Calu3 (cell line): ENCODE results near the gene NDFIP2. TPM values are rescaled to one million over a fixed set of nuclear protein-coding genes. Genes with fewer than 3 reads are reported as not detected.

Source experiments
- BruUV-seq: library from RNA; stranded (reverse); fragments of 400-500 nt; replicated peaks from 2 replicates; lab custom pipeline; 2021; lab: Mats Ljungman, UMichigan
- CTCF ChIA-PET: fragments of 300-600 bp; sonication (Branson Sonifier 250); formaldehyde crosslinking; loops from one replicate; lab custom pipeline; 2022; ENCODE audit warnings: antibody characterized with exemption; lab: Charles Lee
- DNase-seq: peaks from one replicate; pipeline ENCODE4 v3.0.0; 2022
- H3K27ac Mint-ChIP-seq: one replicate; pipeline ENCODE4 v1.8.0; 2022; ENCODE audit warnings: mixed read lengths; ENCODE audit not compliant: unreplicated experiment
- H3K27me3 Mint-ChIP-seq: one replicate; pipeline ENCODE4 v1.8.0; 2022; ENCODE audit warnings: mixed read lengths; ENCODE audit not compliant: unreplicated experiment
- H3K36me3 Mint-ChIP-seq: one replicate; pipeline ENCODE4 v1.8.0; 2022; ENCODE audit warnings: mild to moderate bottlenecking, moderate library complexity, mixed read lengths; ENCODE audit not compliant: insufficient read depth, unreplicated experiment
- H3K4me1 Mint-ChIP-seq: one replicate; pipeline ENCODE4 v1.8.0; 2022; ENCODE audit warnings: mild to moderate bottlenecking, low read depth, mixed read lengths; ENCODE audit not compliant: unreplicated experiment
- H3K4me3 Mint-ChIP-seq: one replicate; pipeline ENCODE4 v1.8.0; 2022; ENCODE audit warnings: mild to moderate bottlenecking, low read depth, moderate library complexity, mixed read lengths; ENCODE audit not compliant: unreplicated experiment
- H3K9me3 Mint-ChIP-seq: one replicate; pipeline ENCODE4 v1.8.0; 2022; ENCODE audit warnings: low read depth, mixed read lengths; ENCODE audit not compliant: unreplicated experiment
- CTCF ChIP-seq: fragments of 200-600 bp; IDR thresholded peaks from one replicate; pipeline ENCODE4 v1.8.0; 2022; ENCODE audit warnings: antibody characterized with exemption; ENCODE audit not compliant: unreplicated experiment
- intact Hi-C: fragments of 100-400 bp; cut with micrococcal nuclease; formaldehyde crosslinking; loops from one replicate; pipeline ENCODE4 v1.10.0; 2022; ENCODE audit not compliant: unreplicated experiment
- total RNA-seq: library from RNA; stranded (reverse); gene quantifications from 2 replicates; pipeline ENCODE4 v1.2.3, GENCODE V29; 2022

Gene NDFIP2
- total RNA-seq, 1 experiment from 2014 or later, result 26.7 TPM

- BruUV-seq, result no TSS peak
- intact Hi-C loops, result no loop called here
- Mint-ChIP-seq H3K27me3 (no peaks in the 10 kb centered on the region), H3K9me3 (no peaks in the 10 kb centered on the region), H3K27ac (peak overlapping the region; percentile 81), H3K36me3 (peaks cover 21% of the 10 kb centered on the region), H3K4me3 (peak overlapping the region; percentile 91), H3K4me1 (peaks cover 8% of the 10 kb centered on the region)
- peak; percentile 0 for DNase-seq
- CTCF ChIA-PET, result interaction anchor here (0.6 kb wide), 1 partner anchor 568 kb away, joined by 3 read pairs; no protein-coding TSS in a partner anchor
- no peak for TF ChIP-seq CTCF
Measured at GRCh38 chr13:79481685-79482052, 714 bp downstream of the NDFIP2 start.

GRCh38 chr13:79482281-79482970, 1.5 kb downstream of the NDFIP2 start:
- BruUV-seq, result TSS peak; percentile 43
- peaks cover 21% of the 10 kb centered on the region for H3K36me3 Mint-ChIP-seq
- no peak for DNase-seq
- intact Hi-C loops, result no loop called here
- H3K4me3 Mint-ChIP-seq, result peak overlapping the region; percentile 91
- H3K9me3 Mint-ChIP-seq, result no peaks in the 10 kb centered on the region
- H3K4me1 Mint-ChIP-seq, result peaks cover 8% of the 10 kb centered on the region
- peak overlapping the region; percentile 81 for H3K27ac Mint-ChIP-seq
- CTCF ChIA-PET, result no interaction called here
- TF ChIP-seq CTCF, result no peak
- no peaks in the 10 kb centered on the region for H3K27me3 Mint-ChIP-seq

- H3K27ac Mint-ChIP-seq, result no peak overlapping the region
- no peak for DNase-seq
- CTCF ChIA-PET, result no interaction called here
- no peaks in the 10 kb centered on the region for H3K27me3 Mint-ChIP-seq
- no TSS peak for BruUV-seq
- H3K4me1 Mint-ChIP-seq, result peaks cover 8% of the 10 kb centered on the region
- H3K4me3 Mint-ChIP-seq, result peak overlapping the region; percentile 53
- TF ChIP-seq CTCF, result no peak
- intact Hi-C loops, result no loop called here
- H3K36me3 Mint-ChIP-seq, result peaks cover 21% of the 10 kb centered on the region
- H3K9me3 Mint-ChIP-seq, result no peaks in the 10 kb centered on the region
Measured at GRCh38 chr13:79483086-79483706, 2.2 kb downstream of the NDFIP2 start.

GRCh38 chr13:79485014-79485811, 4.3 kb downstream of the NDFIP2 start:
- BruUV-seq, result no TSS peak
- TF ChIP-seq CTCF, result no peak
- H3K4me3 Mint-ChIP-seq, result peak overlapping the region; percentile 43
- CTCF ChIA-PET, result interaction anchor here (0.5 to 0.8 kb wide), 2 partner anchors 61 to 1978 kb away, joined by 3 to 4 read pairs; no protein-coding TSS in a partner anchor
- peaks cover 8% of the 10 kb centered on the region for H3K4me1 Mint-ChIP-seq
- H3K27me3 Mint-ChIP-seq, result no peaks in the 10 kb centered on the region
- H3K9me3 Mint-ChIP-seq, result no peaks in the 10 kb centered on the region
- intact Hi-C loops, result no loop called here
- peak; percentile 10 for DNase-seq
- H3K36me3 Mint-ChIP-seq, result peaks cover 21% of the 10 kb centered on the region
- H3K27ac Mint-ChIP-seq, result peak overlapping the region; percentile 64
